B cell (primary cell): ENCODE results near the gene BPIFB3. TPM values are rescaled to one million over a fixed set of nuclear protein-coding genes. Genes with fewer than 3 reads are reported as not detected.

Experiments used
- ATAC-seq: fragments of 200-7000 bp; cut with Tn5 transposase; one replicate; pipeline ENCODE4 v1.10.0; 2021; ENCODE audit warnings: low read depth, mild to moderate bottlenecking, moderate number of reproducible peaks, moderate library complexity
- CTCF ChIA-PET: fragments of 350-600 bp; sonication (Branson Sonifier 250); formaldehyde crosslinking; loops from one replicate; lab custom pipeline; 2021; ENCODE audit warnings: antibody characterized with exemption, inconsistent platforms; lab: Charles Lee
- POLR2A ChIA-PET: fragments of 350-600 bp; sonication (Branson Sonifier 250); formaldehyde crosslinking; loops from one replicate; lab custom pipeline; 2021; ENCODE audit warnings: antibody characterized with exemption; lab: Charles Lee
- DNase-seq: peaks from one replicate; pipeline ENCODE4 v3.0.0; 2013
- H2AFZ ChIP-seq: 2 replicates; pipeline ENCODE4 v1.6.1; 2012; ENCODE audit warnings: mild to moderate bottlenecking, low read depth, low read length; ENCODE audit not compliant: insufficient read depth, poor library complexity, severe bottlenecking
- H3K27ac ChIP-seq, 2 donors: 1 replicate in 1 of 2; 2 replicates in 1 of 2; pipeline ENCODE4 v1.5.1; 2012 to 2013; ENCODE audit warnings: low read length in 2 of 2, mild to moderate bottlenecking in 2 of 2, moderate library complexity in 1 of 2
- H3K27me3 ChIP-seq, 4 experiments: fragments of 200-600 bp in 1 of 4; sonication (generic) in 1 of 4; replicated peaks in 1 of 4; 1 replicate in 2 of 4; 2 replicates in 2 of 4; pipeline versions ENCODE4 v1.6.1 to v1.7.0; 2013 to 2016; ENCODE audit warnings: low read length in 3 of 4, mild to moderate bottlenecking in 2 of 4, mixed read lengths in 1 of 4, moderate library complexity in 1 of 4; ENCODE audit not compliant: insufficient read depth in 4 of 4, control insufficient read depth in 3 of 4; ENCODE audit errors: control extremely low read depth in 1 of 4
- H3K36me3 ChIP-seq, 2 experiments: replicated peaks in 1 of 2; 1 replicate in 1 of 2; 2 replicates in 1 of 2; pipeline versions ENCODE4 v1.6.1 to v1.7.1; 2013; ENCODE audit warnings: low read length in 1 of 2; ENCODE audit not compliant: insufficient read depth in 2 of 2, control insufficient read depth in 1 of 2; ENCODE audit errors: control extremely low read depth in 1 of 2, extremely low read depth in 1 of 2
- H3K4me1 ChIP-seq, 2 donors: fragments of 200-600 bp in 1 of 2; sonication (generic) in 1 of 2; 1 replicate in 1 of 2; 2 replicates in 1 of 2; pipeline versions ENCODE4 v1.5.1 to v1.6.1; 2013 to 2017; ENCODE audit warnings: low read length in 2 of 2; ENCODE audit not compliant: control insufficient read depth in 2 of 2, insufficient read depth in 2 of 2
- H3K4me2 ChIP-seq: replicated peaks from 2 replicates; pipeline ENCODE3; 2012; ENCODE audit warnings: mild to moderate bottlenecking, low read depth, low read length; ENCODE audit not compliant: poor library complexity, severe bottlenecking
- H3K4me3 ChIP-seq, 5 experiments: fragments of 200-600 bp in 1 of 5; sonication (generic) in 1 of 5; 1 replicate in 3 of 5; 2 replicates in 2 of 5; pipeline versions ENCODE4 v1.5.1 to v1.7.0; 2011 to 2016; ENCODE audit warnings: low read length in 4 of 5, mild to moderate bottlenecking in 4 of 5, low read depth in 2 of 5, control low read depth in 1 of 5, moderate library complexity in 1 of 5; ENCODE audit not compliant: insufficient read depth in 1 of 5; ENCODE audit errors: control extremely low read depth in 1 of 5, extremely low read depth in 1 of 5
- H3K79me2 ChIP-seq: fragments of 200-600 bp; sonication (generic); one replicate; pipeline ENCODE4 v1.6.0; 2016; ENCODE audit warnings: low read length; ENCODE audit not compliant: control insufficient read depth, insufficient read depth
- H3K9ac ChIP-seq: fragments of 200-600 bp; sonication (generic); 2 replicates; pipeline ENCODE4 v1.6.1; 2017; ENCODE audit warnings: mild to moderate bottlenecking, low read length, moderate library complexity
- H3K9me3 ChIP-seq, 3 donors: one replicate each; pipeline versions ENCODE4 v1.6.1 to v1.7.1; 2013; ENCODE audit warnings: low read length in 2 of 3; ENCODE audit not compliant: control insufficient read depth in 2 of 3, insufficient read depth in 1 of 3; ENCODE audit errors: control extremely low read depth in 1 of 3
- H4K20me1 ChIP-seq: 2 replicates; pipeline ENCODE4 v1.6.0; 2012; ENCODE audit warnings: mild to moderate bottlenecking, low read length; ENCODE audit not compliant: insufficient read depth, control insufficient read depth, poor library complexity, severe bottlenecking
- H3K27ac Mint-ChIP-seq: one replicate; pipeline ENCODE4 v1.8.0; 2021; ENCODE audit warnings: mixed read lengths
- H3K27me3 Mint-ChIP-seq: one replicate; pipeline ENCODE4 v1.8.0; 2021; ENCODE audit warnings: mixed read lengths
- H3K4me1 Mint-ChIP-seq: one replicate; pipeline ENCODE4 v1.8.0; 2021; ENCODE audit warnings: mixed read lengths
- H3K4me3 Mint-ChIP-seq: one replicate; pipeline ENCODE4 v1.8.0; 2021; ENCODE audit warnings: mixed read lengths
- H3K9me3 Mint-ChIP-seq: one replicate; pipeline ENCODE4 v1.8.0; 2022; ENCODE audit warnings: mixed read lengths; ENCODE audit not compliant: insufficient read depth
- EZH2 ChIP-seq: IDR thresholded peaks from 2 replicates; pipeline ENCODE4 v1.6.1; 2012; ENCODE audit warnings: borderline replicate concordance, low read depth, mild to moderate bottlenecking, moderate library complexity, low read length; ENCODE audit not compliant: insufficient read depth, poor library complexity, severe bottlenecking
- WGBS: methylation state at CpG from one replicate; pipeline ENCODE4 v1.1.5; 2013; ENCODE audit warnings: missing lambda C conversion rate; ENCODE audit not compliant: insufficient coverage; 5-methylcytosine and 5-hydroxymethylcytosine counted together
- intact Hi-C: fragments of 100-400 bp; cut with micrococcal nuclease; formaldehyde crosslinking; loops from one replicate; pipeline ENCODE4 v1.10.0; 2022
- polyA plus RNA-seq: library from polyadenylated mRNA; depleted of rRNA; stranded (reverse); fragments of >200 nt; gene quantifications from 2 replicates; pipeline ENCODE4 v1.2.3, GENCODE V29; 2012
- total RNA-seq, 2 donors: library from RNA; stranded (reverse); fragments of 120-200 nt in 1 of 2; gene quantifications; 1 replicate in 1 of 2; 2 replicates in 1 of 2; pipeline versions ENCODE4 v1.2.3 to v1.2.4, GENCODE V29; 2013 to 2022
- TF ChIP-seq, protein P1 (sequence below): fragments of 200-600 bp; IDR thresholded peaks from one replicate; pipeline ENCODE4 v1.8.0; 2022; ENCODE audit warnings: antibody characterized with exemption, mild to moderate bottlenecking

Gene BPIFB3
- total and polyA plus RNA-seq, 2 donors (not counting 1 experiment from before 2014, with no cell fraction given): not detected

DNA sequence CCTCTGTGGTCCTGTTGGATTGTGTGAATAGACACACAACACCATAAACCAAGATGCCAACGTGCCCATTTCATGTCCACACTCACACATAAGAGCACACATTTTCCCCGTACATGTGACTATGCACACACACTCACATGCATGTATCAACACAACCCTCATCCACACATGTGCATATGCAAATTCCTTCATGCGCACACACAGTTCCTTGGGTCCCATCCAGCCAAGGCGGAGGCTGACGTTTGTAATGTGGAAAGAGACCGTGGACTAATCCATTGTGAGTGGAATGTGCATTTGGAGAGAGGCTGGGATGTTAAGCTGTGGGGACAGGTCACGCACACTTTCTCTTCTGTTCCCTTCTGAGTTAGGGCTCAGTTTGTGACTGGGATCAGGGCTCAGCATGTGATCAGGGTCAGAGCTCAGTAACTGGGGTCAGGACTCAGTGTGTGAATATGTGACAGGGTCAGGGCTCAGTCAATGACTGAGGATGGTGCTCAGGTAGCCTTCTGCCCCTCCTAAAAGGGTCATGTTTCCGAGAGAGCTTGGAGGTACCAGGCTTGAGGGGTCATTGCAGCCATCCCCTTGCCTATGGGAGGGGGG lies 46.8 kb upstream of the BPIFB3 start:
- Histone ChIP-seq H2AFZ (no peak overlapping the region), H3K36me3 (no peaks in the 10 kb centered on the region), H3K79me2 (no peaks in the 10 kb centered on the region), H3K4me3 (no peak overlapping the region), H3K9me3 (peaks cover 0 to 13% (median 7%) of the 10 kb centered on the region in 3 donors), H3K27ac (no peak overlapping the region), H4K20me1 (no peaks in the 10 kb centered on the region), H3K4me1 (no peaks in the 10 kb centered on the region), H3K4me2 (no peak overlapping the region), H3K27me3 (no peaks in the 10 kb centered on the region), H3K9ac (no peak overlapping the region)
- WGBS: 93% methylated on average over 8 of the region's 8 CpGs
- DNase-seq: no peak
- H3K4me1 Mint-ChIP-seq: peaks cover 2% of the 10 kb centered on the region
- TF ChIP-seq, protein P1, sequence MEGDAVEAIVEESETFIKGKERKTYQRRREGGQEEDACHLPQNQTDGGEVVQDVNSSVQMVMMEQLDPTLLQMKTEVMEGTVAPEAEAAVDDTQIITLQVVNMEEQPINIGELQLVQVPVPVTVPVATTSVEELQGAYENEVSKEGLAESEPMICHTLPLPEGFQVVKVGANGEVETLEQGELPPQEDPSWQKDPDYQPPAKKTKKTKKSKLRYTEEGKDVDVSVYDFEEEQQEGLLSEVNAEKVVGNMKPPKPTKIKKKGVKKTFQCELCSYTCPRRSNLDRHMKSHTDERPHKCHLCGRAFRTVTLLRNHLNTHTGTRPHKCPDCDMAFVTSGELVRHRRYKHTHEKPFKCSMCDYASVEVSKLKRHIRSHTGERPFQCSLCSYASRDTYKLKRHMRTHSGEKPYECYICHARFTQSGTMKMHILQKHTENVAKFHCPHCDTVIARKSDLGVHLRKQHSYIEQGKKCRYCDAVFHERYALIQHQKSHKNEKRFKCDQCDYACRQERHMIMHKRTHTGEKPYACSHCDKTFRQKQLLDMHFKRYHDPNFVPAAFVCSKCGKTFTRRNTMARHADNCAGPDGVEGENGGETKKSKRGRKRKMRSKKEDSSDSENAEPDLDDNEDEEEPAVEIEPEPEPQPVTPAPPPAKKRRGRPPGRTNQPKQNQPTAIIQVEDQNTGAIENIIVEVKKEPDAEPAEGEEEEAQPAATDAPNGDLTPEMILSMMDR: no peak
- no peak for TF ChIP-seq EZH2
- peaks cover 4% of the 10 kb centered on the region for H3K9me3 Mint-ChIP-seq
- ChIA-PET POLR2A (no interaction called here), CTCF (interaction anchor here (0.6 to 2.2 kb wide), 2 partner anchors 51 to 105 kb away, joined by 4 to 6 read pairs; no protein-coding TSS in a partner anchor)
- intact Hi-C loops: no loop called here
- no peak overlapping the region for H3K4me3 Mint-ChIP-seq
- H3K27ac Mint-ChIP-seq: no peak overlapping the region
- no peak for ATAC-seq
- H3K27me3 Mint-ChIP-seq: no peaks in the 10 kb centered on the region

DNA sequence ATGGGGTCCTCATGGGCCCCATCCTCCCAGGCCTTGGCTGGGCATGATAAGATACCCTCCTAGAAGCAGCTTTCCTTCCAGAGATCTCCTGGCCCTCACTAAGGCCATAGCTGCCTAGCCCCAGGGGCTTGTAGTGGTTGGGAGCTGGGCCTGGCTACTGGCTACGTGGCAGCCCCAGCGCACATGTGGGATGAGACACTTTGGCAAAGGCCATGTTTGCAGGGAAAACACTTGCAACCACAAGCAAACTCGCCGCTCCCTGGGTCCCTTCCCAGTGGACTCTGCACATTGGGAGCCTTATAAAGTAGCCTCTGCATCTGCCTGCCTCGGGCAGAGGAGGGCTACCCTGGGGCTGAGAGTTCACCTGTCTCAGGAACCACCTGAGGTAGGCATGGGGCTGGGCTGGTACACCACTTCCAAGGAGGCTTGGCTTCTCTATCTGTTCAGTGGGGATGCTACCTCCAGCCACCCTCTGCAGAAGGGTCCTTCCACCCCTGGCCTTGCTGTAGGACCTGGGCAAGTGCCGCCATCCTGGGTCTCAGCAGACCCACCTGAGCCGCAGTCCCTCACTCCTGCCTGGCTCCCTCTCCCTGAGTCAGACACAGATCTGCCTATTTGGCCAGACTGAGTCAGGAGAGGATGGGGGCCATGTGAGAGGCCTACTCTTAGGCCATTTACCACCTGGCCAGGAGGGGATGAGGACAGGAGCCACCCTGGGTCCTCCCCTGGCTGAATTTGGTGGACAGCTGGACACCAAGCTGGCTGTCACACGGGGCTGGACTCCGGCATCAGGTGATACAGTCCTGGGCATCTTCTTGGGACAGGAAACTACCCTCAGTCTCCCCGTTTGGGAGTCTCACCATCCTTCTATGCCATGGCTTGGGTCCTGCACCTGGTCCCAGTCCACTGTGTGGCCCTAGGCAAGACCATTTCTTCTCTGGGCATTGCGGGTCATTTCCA lies 46.0 kb upstream of the BPIFB3 start, which contains the start of gene BPIFB2:
Gene BPIFB2 (plus strand): TSS at position 329 of the 960 bp plus-strand sequence. CDS start 871 bp downstream, outside the sequence.
- Mint-ChIP-seq H3K27me3 (no peaks in the 10 kb centered on the region), H3K27ac (no peak within 1 kb of the TSS), H3K4me1 (peaks cover 2% of the 10 kb centered on the region), H3K4me3 (no peak within 1 kb of the TSS), H3K9me3 (peaks cover 4% of the 10 kb centered on the region)
- no peaks in the 10 kb centered on the region for H3K36me3 ChIP-seq
- H3K4me1 ChIP-seq: no peaks in the 10 kb centered on the region
- WGBS: 88% methylated on average over 11 of the region's 11 CpGs
- DNase-seq: no peak
- ATAC-seq: no peak
- H3K27me3 ChIP-seq: no peaks in the 10 kb centered on the region
- H3K9me3 ChIP-seq: peaks cover 0 to 13% (median 7%) of the 10 kb centered on the region in 3 donors
- no peak within 1 kb of the TSS for H2AFZ ChIP-seq
- H4K20me1 ChIP-seq: no peaks in the 10 kb centered on the region
- no peak within 1 kb of the TSS for H3K4me3 ChIP-seq
- no peak within 1 kb of the TSS for H3K9ac ChIP-seq
- CTCF ChIA-PET: interaction anchor here (2.2 kb wide), 1 partner anchor 106 kb away, joined by 6 read pairs; no protein-coding TSS in a partner anchor
- intact Hi-C loops: no loop called here
- TF ChIP-seq EZH2: no peak
- TF ChIP-seq, protein P1: no peak
- POLR2A ChIA-PET: no interaction called here
- no peak within 1 kb of the TSS for H3K4me2 ChIP-seq
- no peak within 1 kb of the TSS for H3K27ac ChIP-seq
- H3K79me2 ChIP-seq: no peaks in the 10 kb centered on the region
